ENCODE data around the gene KREMEN2. TPM values are rescaled to one million over a fixed set of nuclear protein-coding genes. Genes with fewer than 3 reads are reported as not detected.

Gene KREMEN2
- total and polyA plus RNA-seq, 2 of the 4 experiments (the other 2 are of a cell fraction): 0.03 TPM; not detected in 1

- Histone ChIP-seq H4K8ac (ENCODE audit: low read depth in 2 of 2, low read length in 2 of 2) (no peak within 1 kb of the TSS), H3K56ac (ENCODE audit: extremely low read depth, insufficient read depth, low read length) (peak within 1 kb of the TSS; percentile 17; the same call in 1 of the 2 replicates), H3K4me2 (ENCODE audit: low read depth, low read length) (peak within 1 kb of the TSS; percentile 89), H3K27ac (ENCODE audit: insufficient read depth, low read length) (peak within 1 kb of the TSS; percentile 17; the same call in 1 of the 2 replicates), H3K4me1 (ENCODE audit: control insufficient read depth, insufficient read depth, low read length) (peaks cover 4% of the 10 kb centered on the region; the same call in 1 of the 2 replicates), H3K36me3 (ENCODE audit: control insufficient read depth, insufficient read depth, low read length) (peaks cover 2% of the 10 kb centered on the region; the same call in 1 of the 2 replicates), H2BK5ac (ENCODE audit: low read depth, low read length, poor library complexity, severe bottlenecking) (no peak within 1 kb of the TSS), H3K4ac (ENCODE audit: low read depth, low read length) (no peak within 1 kb of the TSS; the same call in 1 of the 2 replicates), H2AK5ac (ENCODE audit: low read depth, low read length) (peak within 1 kb of the TSS; percentile 50; the same call in 1 of the 2 replicates), H2BK15ac (ENCODE audit: low read depth, low read length) (no peak within 1 kb of the TSS), H3K9me3 (ENCODE audit: control insufficient read depth, insufficient read depth, low read length) (no peaks in the 10 kb centered on the region), H3K79me1 (ENCODE audit: low read depth in 1 of 2, low read length in 2 of 2) (peaks cover 5 to 23% of the 10 kb centered on the region in 2 experiments; a peak in 3 of 4 replicates), H3K14ac (replicated peaks; ENCODE audit: low read depth, low read length) (no peak within 1 kb of the TSS; the same call in 1 of the 2 replicates), H3K23ac (ENCODE audit: low read depth, low read length) (peak within 1 kb of the TSS; percentile 56; the same call in 1 of the 2 replicates), H3K4me3 (ENCODE audit: insufficient read depth, low read depth, low read length) (peak within 1 kb of the TSS; percentile 72), H2BK120ac (ENCODE audit: low read depth, low read length) (no peak within 1 kb of the TSS), H2AFZ (replicated peaks; ENCODE audit: low read length, poor library complexity) (peak within 1 kb of the TSS; percentile 97), H4K91ac (ENCODE audit: insufficient read depth, low read depth, low read length) (no peak within 1 kb of the TSS; the same call in 1 of the 2 replicates), H3K18ac (ENCODE audit: low read depth, low read length) (no peak within 1 kb of the TSS), H4K20me1 (ENCODE audit: insufficient read depth, low read length) (peaks cover 31% of the 10 kb centered on the region), H3K9me1 (ENCODE audit: insufficient read depth, low read length) (peaks cover 17% of the 10 kb centered on the region), H3K9ac (ENCODE audit: low read depth, low read length) (peak within 1 kb of the TSS; percentile 55; the same call in 1 of the 2 replicates), H2BK20ac (ENCODE audit: low read depth, low read length) (no peak within 1 kb of the TSS), H4K5ac (ENCODE audit: low read depth, low read length) (no peak within 1 kb of the TSS), H2AK9ac (replicated peaks; ENCODE audit: low read depth, low read length, poor library complexity) (peak within 1 kb of the TSS; percentile 93), H3K27me3 (ENCODE audit: control insufficient read depth, insufficient read depth, low read length) (peaks cover 30% of the 10 kb centered on the region)
- WGBS, 2 experiments (ENCODE audit: extremely low coverage in 2 of 2, insufficient read length in 1 of 2): 5% methylated on average over 74 of the region's 98 CpGs; no CpG with 5 or more reads in 1 of the 2 experiments
- intact Hi-C loops (cut with micrococcal nuclease) (no loop called here), dilution Hi-C loops (cut with HindIII; ENCODE audit: low sequenced_read_pairs, unreplicated experiment) (no loop called here), in situ Hi-C loops (cut with MboI; ENCODE audit: low sequenced_read_pairs) (no loop called here)
- ATAC-seq (ENCODE audit: low read depth): peak; percentile 92
- ChIA-PET POLR2A (ENCODE audit: unreplicated experiment) (no interaction called here), CTCF (interaction anchor here (0.9 to 1.0 kb wide), 2 partner anchors 16 to 85 kb away, joined by 3 read pairs; partner anchors contain the start of gene FLYWCH2)
- no peak for TF ChIP-seq CTCF (conservative IDR thresholded peaks at IDR 0.05; ENCODE audit: low read depth, low read length)
- TF ChIP-seq MAZ (IDR thresholded peaks at IDR 0.05; ENCODE audit: borderline replicate concordance, low read depth, low read length): 0 out of 2 replicates have a peak, but pooled peaks have one; percentile 16
- TF ChIP-seq USF2 (IDR thresholded peaks at IDR 0.05; ENCODE audit: low read depth, low read length): no peak
- no peak for TF ChIP-seq NFE2L2 (IDR thresholded peaks at IDR 0.05; ENCODE audit: low read depth, low read length)
- no peak for TF ChIP-seq FOS (IDR thresholded peaks at IDR 0.05; ENCODE audit: low read depth, low read length)
- TF ChIP-seq MXI1 (IDR thresholded peaks at IDR 0.05; ENCODE audit: borderline replicate concordance, low read depth, low read length): peak; percentile 74; the same call in 1 of the 2 replicates
- TF ChIP-seq POLR2A (IDR thresholded peaks at IDR 0.05; ENCODE audit: low read depth, low read length): no peak
- TF ChIP-seq CEBPB (IDR thresholded peaks at IDR 0.05; ENCODE audit: low read depth, low read length): no peak
- no peak for TF ChIP-seq RFX5 (IDR thresholded peaks at IDR 0.05; ENCODE audit: low read depth, low read length)
- BruUV-seq (replicated peaks): no TSS peak
- peak; percentile 81 for DNase-seq
Measured at GRCh38 chr16:2968738-2969544, 4.9 kb downstream of the KREMEN2 start, which contains the start of gene PAQR4. Gene PAQR4, plus strand, starts transcription at chr16:2969348. Its CDS starts 327 bp downstream, at chr16:2969675.
